ENCODE results near the gene NUDT16.

DNA sequence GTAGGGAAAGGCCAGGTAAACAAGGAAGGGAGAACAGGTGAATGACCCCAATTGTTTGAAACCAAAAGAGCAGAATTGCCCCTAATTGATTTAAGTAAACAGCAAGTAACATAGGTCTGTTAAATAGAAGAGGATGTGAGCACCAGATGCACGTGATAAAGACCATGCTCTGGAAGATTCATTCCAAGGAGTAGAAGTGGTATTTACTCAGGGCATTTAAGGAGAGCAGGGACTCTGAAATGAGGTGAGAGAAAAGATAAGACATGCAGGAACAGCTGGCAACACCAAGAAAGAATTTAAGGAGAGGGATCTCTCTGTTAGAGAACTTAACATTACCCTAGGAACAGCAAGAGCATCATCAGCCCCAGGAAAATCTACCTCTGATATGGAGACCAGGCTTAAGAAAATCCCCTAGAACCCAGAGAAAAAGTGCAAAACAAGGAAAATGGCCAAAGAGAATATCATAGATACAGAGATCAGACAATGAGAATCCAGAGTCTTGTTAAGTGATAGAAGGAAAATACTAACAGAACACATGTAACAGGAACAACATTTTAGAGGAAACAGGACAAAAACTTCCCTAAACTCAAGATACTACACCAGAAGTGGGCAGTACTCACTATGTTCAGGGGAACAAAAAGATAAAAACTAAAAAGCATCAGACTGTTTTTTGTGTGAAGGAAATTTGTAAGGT lies 6.4 kb downstream of the NUDT16 start:
- TF ChIP-seq CTCF (conservative IDR thresholded peaks at IDR 0.05) (no peak), EZH2 (IDR thresholded peaks at IDR 0.05; ENCODE audit: low read depth) (no peak)

All from PC-9 (cell line).